HEK293 (cell line): ENCODE results near the gene TMEM212.

Experiments
- CTCF ChIP-seq: fragments of 450-650 bp; formaldehyde crosslinking; IDR thresholded peaks from 2 replicates; pipeline ENCODE4 v1.5.1; 2016; ENCODE audit warnings: missing biosample characterization, missing genetic modification characterization
- PRDM2 ChIP-seq: fragments of 450-650 bp; formaldehyde crosslinking; IDR thresholded peaks from 2 replicates; pipeline ENCODE4 v1.5.1; 2016; ENCODE audit warnings: missing biosample characterization, missing genetic modification characterization, borderline replicate concordance
- REST ChIP-seq: fragments of 450-650 bp; formaldehyde crosslinking; IDR thresholded peaks from 2 replicates; pipeline ENCODE4 v1.5.1; 2016; ENCODE audit warnings: missing biosample characterization, missing genetic modification characterization
- SALL2 ChIP-seq: fragments of 450-650 bp; formaldehyde crosslinking; IDR thresholded peaks from 2 replicates; pipeline ENCODE4 v1.5.0; 2017; ENCODE audit warnings: missing biosample characterization, mild to moderate bottlenecking, missing genetic modification characterization, borderline replicate concordance
- ZFP41 ChIP-seq: fragments of 450-650 bp; formaldehyde crosslinking; IDR thresholded peaks from 2 replicates; pipeline ENCODE4 v1.5.1; 2016; ENCODE audit warnings: missing biosample characterization, missing genetic modification characterization, borderline replicate concordance
- ZNF266 ChIP-seq: fragments of 450-650 bp; formaldehyde crosslinking; IDR thresholded peaks from 2 replicates; pipeline ENCODE4 v1.5.1; 2016; ENCODE audit warnings: missing biosample characterization, missing genetic modification characterization, low read depth
- ZNF529 ChIP-seq: fragments of 450-650 bp; formaldehyde crosslinking; IDR thresholded peaks from 2 replicates; pipeline ENCODE4 v1.5.1; 2017; ENCODE audit warnings: missing genetic modification characterization, missing biosample characterization; ENCODE audit not compliant: insufficient replicate concordance
- ZNF677 ChIP-seq: fragments of 450-650 bp; IDR thresholded peaks from 2 replicates; pipeline ENCODE4 v1.5.0; 2018; ENCODE audit warnings: missing biosample characterization, mild to moderate bottlenecking, missing genetic modification characterization, moderate library complexity
- ZNF768 ChIP-seq: fragments of 450-650 bp; formaldehyde crosslinking; IDR thresholded peaks from 2 replicates; pipeline ENCODE4 v1.5.1; 2018; ENCODE audit warnings: missing biosample characterization, mild to moderate bottlenecking, missing genetic modification characterization
- ZNF785 ChIP-seq: fragments of 450-650 bp; formaldehyde crosslinking; IDR thresholded peaks from 2 replicates; pipeline ENCODE4 v1.5.1; 2016; ENCODE audit warnings: missing biosample characterization, missing genetic modification characterization
- ZSCAN18 ChIP-seq: fragments of 450-650 bp; formaldehyde crosslinking; IDR thresholded peaks from 2 replicates; pipeline ENCODE4 v1.5.1; 2016; ENCODE audit warnings: missing biosample characterization, missing genetic modification characterization

GRCh38 chr3:171874879-171875278 lies 31.7 kb downstream of the TMEM212 start:
- TF ChIP-seq ZSCAN18 (tag by site-specific recombination) (no peak), REST (tag by site-specific recombination) (no peak), CTCF (tag by site-specific recombination) (no peak), ZNF785 (no peak), PRDM2 (tag by site-specific recombination) (no peak), ZNF529 (tag by site-specific recombination) (no peak), SALL2 (tag by site-specific recombination) (no peak), ZFP41 (tag by site-specific recombination) (no peak), ZNF677 (tag by site-specific recombination) (no peak), ZNF266 (no peak), ZNF768 (tag by site-specific recombination) (no peak)
